ENCODE results near the gene PALD1.
"Not testable (repeated sequence)": the region's sequence is repeated elsewhere in the genome, so short reads cannot be mapped to it uniquely, and the experiment has no call there.

DNA sequence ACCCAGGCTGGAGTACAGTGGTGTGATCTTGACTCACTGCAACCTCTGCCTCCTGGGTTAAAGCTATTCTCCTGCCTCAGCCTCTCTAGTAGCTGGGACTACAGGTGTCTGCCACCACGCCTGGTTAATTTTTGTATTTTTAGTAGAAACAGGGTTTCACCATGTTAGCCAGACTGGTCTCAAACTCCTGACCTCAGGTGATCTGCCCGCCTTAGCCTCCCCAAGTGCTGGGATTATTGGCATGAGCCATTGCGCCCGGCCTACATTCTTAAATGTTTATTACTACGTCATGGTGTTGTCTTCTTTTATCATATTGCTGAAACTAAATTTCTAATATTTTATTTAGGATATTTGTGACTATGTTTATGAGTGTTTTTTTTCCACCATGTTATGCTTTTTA, 102.6 kb downstream of the PALD1 start:
- TF ChIP-seq, protein P1, sequence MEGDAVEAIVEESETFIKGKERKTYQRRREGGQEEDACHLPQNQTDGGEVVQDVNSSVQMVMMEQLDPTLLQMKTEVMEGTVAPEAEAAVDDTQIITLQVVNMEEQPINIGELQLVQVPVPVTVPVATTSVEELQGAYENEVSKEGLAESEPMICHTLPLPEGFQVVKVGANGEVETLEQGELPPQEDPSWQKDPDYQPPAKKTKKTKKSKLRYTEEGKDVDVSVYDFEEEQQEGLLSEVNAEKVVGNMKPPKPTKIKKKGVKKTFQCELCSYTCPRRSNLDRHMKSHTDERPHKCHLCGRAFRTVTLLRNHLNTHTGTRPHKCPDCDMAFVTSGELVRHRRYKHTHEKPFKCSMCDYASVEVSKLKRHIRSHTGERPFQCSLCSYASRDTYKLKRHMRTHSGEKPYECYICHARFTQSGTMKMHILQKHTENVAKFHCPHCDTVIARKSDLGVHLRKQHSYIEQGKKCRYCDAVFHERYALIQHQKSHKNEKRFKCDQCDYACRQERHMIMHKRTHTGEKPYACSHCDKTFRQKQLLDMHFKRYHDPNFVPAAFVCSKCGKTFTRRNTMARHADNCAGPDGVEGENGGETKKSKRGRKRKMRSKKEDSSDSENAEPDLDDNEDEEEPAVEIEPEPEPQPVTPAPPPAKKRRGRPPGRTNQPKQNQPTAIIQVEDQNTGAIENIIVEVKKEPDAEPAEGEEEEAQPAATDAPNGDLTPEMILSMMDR (IDR thresholded peaks at IDR 0.05; ENCODE audit: insufficient read depth, low read depth, low read length): not testable (repeated sequence)
- not testable (repeated sequence) for TF ChIP-seq EZH2 (IDR thresholded peaks at IDR 0.05; ENCODE audit: insufficient read depth, low read length)
